Measurements from ENCODE around the gene SSU72.

Gene SSU72

GRCh38 chr1:1574721-1575537 is at the start of gene SSU72:
Gene SSU72 (minus strand): TSS chr1:1574863. CDS start chr1:1574557, 306 bp downstream.
- peak; percentile 91 for DNase-seq

GRCh38 chr1:1623631-1624442 is 49.2 kb upstream of the SSU72 start:
- no peak for DNase-seq

- DNase-seq = no peak
These were observed 48.5 kb upstream of the SSU72 start for GRCh38 chr1:1623181-1623630.

GRCh38 chr1:1622788-1623094 is 48.1 kb upstream of the SSU72 start:
- no peak for DNase-seq

- DNase-seq = no peak
These were observed 47.5 kb upstream of the SSU72 start for GRCh38 chr1:1622010-1622787.

GRCh38 chr1:1621173-1622009 is 46.7 kb upstream of the SSU72 start:
- DNase-seq = no peak

GRCh38 chr1:1620433-1621139 is 45.9 kb upstream of the SSU72 start:
- no peak for DNase-seq

GRCh38 chr1:1619917-1620361 is 45.3 kb upstream of the SSU72 start:
- DNase-seq = no peak

- DNase-seq = no peak
These were observed 43.9 kb upstream of the SSU72 start for GRCh38 chr1:1618396-1619068.

- DNase-seq = no peak
These were observed 43.3 kb upstream of the SSU72 start for GRCh38 chr1:1617925-1618324.

GRCh38 chr1:1617516-1617915 is 42.9 kb upstream of the SSU72 start:
- no peak for DNase-seq

GRCh38 chr1:1616838-1617237 is 42.2 kb upstream of the SSU72 start:
- DNase-seq = no peak

- no peak for DNase-seq
These were observed 41.6 kb upstream of the SSU72 start for GRCh38 chr1:1616045-1616790.

- peak; percentile 98 for DNase-seq
These were observed 40.8 kb upstream of the SSU72 start, which contains the start of gene MIB2 for GRCh38 chr1:1615256-1616044. Gene MIB2 (plus strand): TSS chr1:1615500. CDS start chr1:1623453, 7,953 bp downstream.

GRCh38 chr1:1614954-1615255 is 40.2 kb upstream of the SSU72 start:
- DNase-seq = no peak

GRCh38 chr1:1614204-1614953 is 39.7 kb upstream of the SSU72 start:
- DNase-seq = no peak

GRCh38 chr1:1613509-1614082 is 38.9 kb upstream of the SSU72 start:
- no peak for DNase-seq

GRCh38 chr1:1612104-1612400 is 37.4 kb upstream of the SSU72 start:
- DNase-seq = no peak

GRCh38 chr1:1610796-1611195 is 36.1 kb upstream of the SSU72 start:
- no peak for DNase-seq

Data from activated CD4-positive, alpha-beta T cell treated with anti-CD3 and anti-CD28 coated beads for 1 hour (primary cell).